Dermis blood vessel endothelial cell (primary cell): Measurements from ENCODE around the gene E2F6. TPM values are rescaled to one million over a fixed set of nuclear protein-coding genes. Genes with fewer than 3 reads are reported as not detected.
"Not testable (repeated sequence)": the region's sequence is repeated elsewhere in the genome, so short reads cannot be mapped to it uniquely, and the experiment has no call there.

Source experiments
- DNase-seq: peaks from one replicate; pipeline ENCODE4 v3.0.0; 2010
- total RNA-seq: library from RNA; depleted of rRNA; stranded (reverse); fragments of >200 nt; gene quantifications from 2 replicates; pipeline ENCODE4 v1.2.3, GENCODE V29; 2014

The E2F6 gene
- total RNA-seq, 1 donor from 2014 or later, result 14.8 TPM

GRCh38 chr2:11411768-11412448 is 54.1 kb downstream of the E2F6 start:
- peak; percentile 83 for DNase-seq

GRCh38 chr2:11411244-11411643 is 54.7 kb downstream of the E2F6 start:
- DNase-seq, result no peak

- no peak for DNase-seq
These were observed 55.9 kb downstream of the E2F6 start for GRCh38 chr2:11410101-11410500.

- DNase-seq, result no peak
These were observed 56.4 kb downstream of the E2F6 start for GRCh38 chr2:11409572-11409959.

GRCh38 chr2:11408959-11409571 is 56.9 kb downstream of the E2F6 start:
- DNase-seq, result no peak

- DNase-seq, result no peak
These were observed 58.5 kb downstream of the E2F6 start for GRCh38 chr2:11407413-11407812.

GRCh38 chr2:11406958-11407381 is 59.0 kb downstream of the E2F6 start:
- peak; percentile 44 for DNase-seq

- no peak for DNase-seq
These were observed 59.5 kb downstream of the E2F6 start for GRCh38 chr2:11406267-11406957.

- DNase-seq, result peak; percentile 45
These were observed 60.2 kb downstream of the E2F6 start for GRCh38 chr2:11405599-11406266.

- not testable (repeated sequence) for DNase-seq
These were observed 60.9 kb downstream of the E2F6 start for GRCh38 chr2:11405074-11405406.

- peak; percentile 70 for DNase-seq
These were observed 61.4 kb downstream of the E2F6 start for GRCh38 chr2:11404376-11405073.

GRCh38 chr2:11402436-11402835 is 63.5 kb downstream of the E2F6 start:
- DNase-seq, result no peak

- no peak for DNase-seq
These were observed 66.6 kb downstream of the E2F6 start for GRCh38 chr2:11399438-11399762.

GRCh38 chr2:11398750-11399437 is 67.1 kb downstream of the E2F6 start:
- DNase-seq, result no peak

- no peak for DNase-seq
These were observed 68.4 kb downstream of the E2F6 start for GRCh38 chr2:11397513-11397912.

- no peak for DNase-seq
These were observed 69.2 kb downstream of the E2F6 start for GRCh38 chr2:11396467-11397445.

- DNase-seq, result no peak
These were observed 69.9 kb downstream of the E2F6 start for GRCh38 chr2:11396021-11396420.

- DNase-seq, result no peak
These were observed 70.6 kb downstream of the E2F6 start for GRCh38 chr2:11395389-11395788.
